HEK293 (cell line): ENCODE results near the gene PPARG.

ENCODE experiments used
- CTCF ChIA-PET: fragments of 350-600 bp; formaldehyde crosslinking; extraction: SDS; loops from one replicate; lab custom pipeline; 2021; ENCODE audit warnings: antibody characterized with exemption; lab: Yijun Ruan, JAX
- POLR2A ChIA-PET: fragments of 300-600 bp; formaldehyde crosslinking; extraction: SDS; loops from one replicate; lab custom pipeline; 2020; ENCODE audit warnings: antibody characterized with exemption, inconsistent platforms; lab: Yijun Ruan, JAX
- H3K27ac ChIP-seq: fragments of 200-500 bp; sonication (Bioruptor generic); 2 replicates; pipeline ENCODE4 v1.5.1; 2014; ENCODE audit warnings: low read depth, low read length, control low read depth, inconsistent platforms; ENCODE audit errors: extremely low read depth
- H3K36me3 ChIP-seq, 2 experiments: fragments of 200-500 bp in 1 of 2; sonication (Bioruptor generic) in 1 of 2; 1 replicate in 1 of 2; 2 replicates in 1 of 2; pipeline ENCODE4 v1.5.1; 2014 to 2017; ENCODE audit warnings: inconsistent platforms in 2 of 2, low read length in 2 of 2; ENCODE audit not compliant: control insufficient read depth in 2 of 2, insufficient read depth in 1 of 2
- H3K4me1 ChIP-seq: fragments of 200-500 bp; sonication (Bioruptor generic); 2 replicates; pipeline ENCODE4 v1.5.1; 2014; ENCODE audit warnings: mild to moderate bottlenecking, low read length, inconsistent platforms; ENCODE audit not compliant: control insufficient read depth, insufficient read depth
- H3K4me3 ChIP-seq: 2 replicates; pipeline ENCODE4 v1.5.1; 2011; ENCODE audit warnings: low read depth, mild to moderate bottlenecking, control low read depth, low read length, moderate library complexity
- H3K9me3 ChIP-seq: fragments of 200-500 bp; sonication (Bioruptor generic); 2 replicates; pipeline ENCODE4 v1.5.1; 2014; ENCODE audit warnings: low read depth, low read length, inconsistent platforms; ENCODE audit not compliant: control insufficient read depth, insufficient read depth
- GFI1B ChIP-seq: fragments of 450-650 bp; formaldehyde crosslinking; IDR thresholded peaks from 2 replicates; pipeline ENCODE4 v1.5.1; 2016; ENCODE audit warnings: missing biosample characterization, missing genetic modification characterization
- GLI2 ChIP-seq: fragments of 450-650 bp; formaldehyde crosslinking; IDR thresholded peaks from 2 replicates; pipeline ENCODE4; 2017; ENCODE audit warnings: missing biosample characterization, missing genetic modification characterization, low read depth, borderline replicate concordance
- HIC1 ChIP-seq: fragments of 450-650 bp; formaldehyde crosslinking; IDR thresholded peaks from 2 replicates; pipeline ENCODE4 v1.5.1; 2016; ENCODE audit warnings: missing biosample characterization, missing genetic modification characterization
- HOXA7 ChIP-seq: sonication (generic); formaldehyde crosslinking; IDR thresholded peaks from 2 replicates; pipeline ENCODE4 v1.8.1; 2022; ENCODE audit warnings: missing genetic modification reagents, borderline replicate concordance
- HOXC10 ChIP-seq: sonication (generic); formaldehyde crosslinking; IDR thresholded peaks from 2 replicates; pipeline ENCODE4 v1.8.1; 2023; ENCODE audit warnings: mild to moderate bottlenecking, missing genetic modification reagents
- KLF9 ChIP-seq: fragments of 450-650 bp; formaldehyde crosslinking; IDR thresholded peaks from 2 replicates; pipeline ENCODE4 v1.5.1; 2016; ENCODE audit warnings: missing biosample characterization, missing genetic modification characterization, low read depth
- OSR2 ChIP-seq: fragments of 450-650 bp; formaldehyde crosslinking; IDR thresholded peaks from 2 replicates; pipeline ENCODE4 v1.5.1; 2016; ENCODE audit warnings: missing biosample characterization, missing genetic modification characterization
- SP2 ChIP-seq: fragments of 450-650 bp; formaldehyde crosslinking; IDR thresholded peaks from 2 replicates; pipeline ENCODE4 v1.5.1; 2016; ENCODE audit warnings: missing biosample characterization, missing genetic modification characterization
- SP7 ChIP-seq: fragments of 450-650 bp; formaldehyde crosslinking; IDR thresholded peaks from 2 replicates; pipeline ENCODE4 v1.5.1; 2016; ENCODE audit warnings: missing biosample characterization, missing genetic modification characterization
- TCF7L2 ChIP-seq: IDR thresholded peaks from 2 replicates; pipeline ENCODE4 v1.6.1; 2011; ENCODE audit warnings: low read depth, mild to moderate bottlenecking, inconsistent platforms, low read length, moderate library complexity, borderline replicate concordance
- ZBTB10 ChIP-seq: fragments of 450-650 bp; formaldehyde crosslinking; IDR thresholded peaks from 2 replicates; pipeline ENCODE4 v1.5.1; 2016; ENCODE audit warnings: missing biosample characterization, missing genetic modification characterization
- ZBTB17 ChIP-seq: fragments of 450-650 bp; formaldehyde crosslinking; IDR thresholded peaks from 2 replicates; pipeline ENCODE4 v1.5.1; 2016; ENCODE audit warnings: missing biosample characterization, missing genetic modification characterization
- ZBTB48 ChIP-seq: fragments of 450-650 bp; formaldehyde crosslinking; IDR thresholded peaks from 2 replicates; pipeline ENCODE4 v1.5.1; 2016; ENCODE audit warnings: missing biosample characterization, missing genetic modification characterization
- ZFP3 ChIP-seq: fragments of 450-650 bp; formaldehyde crosslinking; IDR thresholded peaks from 2 replicates; pipeline ENCODE4 v1.5.1; 2016; ENCODE audit warnings: low read depth, missing biosample characterization, missing genetic modification characterization
- ZFP37 ChIP-seq: fragments of 450-650 bp; formaldehyde crosslinking; IDR thresholded peaks from 2 replicates; pipeline ENCODE4 v1.5.1; 2016; ENCODE audit warnings: missing biosample characterization, missing genetic modification characterization
- ZNF157 ChIP-seq: fragments of 450-650 bp; formaldehyde crosslinking; IDR thresholded peaks from 2 replicates; pipeline ENCODE4 v1.5.1; 2016; ENCODE audit warnings: missing biosample characterization, missing genetic modification characterization
- ZNF311 ChIP-seq: fragments of 450-650 bp; formaldehyde crosslinking; IDR thresholded peaks from 2 replicates; pipeline ENCODE4 v1.5.1; 2017; ENCODE audit warnings: missing biosample characterization, missing genetic modification characterization, borderline replicate concordance
- ZNF335 ChIP-seq: fragments of 450-650 bp; formaldehyde crosslinking; conservative IDR thresholded peaks from 2 replicates; pipeline ENCODE4 v1.5.1; 2016; ENCODE audit warnings: missing biosample characterization, missing genetic modification characterization
- ZNF366 ChIP-seq: fragments of 450-650 bp; formaldehyde crosslinking; conservative IDR thresholded peaks from 2 replicates; pipeline ENCODE4 v1.5.1; 2016; ENCODE audit warnings: missing biosample characterization, missing genetic modification characterization
- ZNF449 ChIP-seq: fragments of 450-650 bp; formaldehyde crosslinking; IDR thresholded peaks from 2 replicates; pipeline ENCODE4 v1.5.1; 2017; ENCODE audit warnings: missing biosample characterization, mild to moderate bottlenecking, missing genetic modification characterization, moderate library complexity
- ZNF596 ChIP-seq: fragments of 450-650 bp; IDR thresholded peaks from 2 replicates; pipeline ENCODE4 v1.5.0; 2018; ENCODE audit warnings: missing biosample characterization, mild to moderate bottlenecking, missing genetic modification characterization, moderate library complexity
- ZNF670 ChIP-seq: fragments of 450-650 bp; formaldehyde crosslinking; IDR thresholded peaks from 2 replicates; pipeline ENCODE4 v1.5.1; 2016; ENCODE audit warnings: missing biosample characterization, missing genetic modification characterization, low read depth
- ZNF768 ChIP-seq: fragments of 450-650 bp; formaldehyde crosslinking; IDR thresholded peaks from 2 replicates; pipeline ENCODE4 v1.5.1; 2018; ENCODE audit warnings: missing biosample characterization, mild to moderate bottlenecking, missing genetic modification characterization
- TF ChIP-seq, protein P1 (sequence below): fragments of 450-650 bp; formaldehyde crosslinking; IDR thresholded peaks from 2 replicates; pipeline ENCODE4 v1.5.1; 2016; ENCODE audit warnings: missing biosample characterization, missing genetic modification characterization

PPARG gene

DNA sequence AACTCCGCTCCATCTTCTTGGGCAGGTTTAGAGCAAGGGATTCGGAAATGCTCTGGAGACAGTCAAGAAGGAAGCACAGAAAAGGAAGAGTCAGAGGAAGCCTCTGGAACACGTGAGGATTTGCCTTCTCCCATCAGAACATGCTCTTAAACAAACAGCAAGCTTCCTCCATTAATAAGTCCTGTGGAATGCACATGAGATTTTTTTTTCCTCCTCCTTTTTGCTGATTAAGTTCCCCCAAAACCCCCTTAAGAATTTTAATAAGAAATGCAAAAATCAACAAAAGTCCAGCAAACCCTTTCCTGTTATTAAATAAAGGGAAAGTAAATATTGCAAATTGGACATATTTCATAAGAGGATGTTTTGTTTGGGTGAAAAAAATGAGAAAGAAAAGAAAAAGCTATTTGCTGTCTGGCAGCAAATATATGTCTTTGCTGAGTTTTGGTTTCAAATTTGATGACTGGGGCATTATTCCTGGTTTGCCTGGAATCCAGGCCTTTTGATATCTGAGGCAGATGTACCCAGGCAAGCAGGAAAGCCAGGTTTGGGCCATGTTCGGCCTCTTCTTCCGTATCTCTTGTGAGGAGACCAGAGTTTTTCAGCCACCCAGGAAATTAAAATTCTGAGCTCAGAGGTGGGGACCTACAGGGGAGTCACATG, 187.5 kb downstream of the PPARG start:
- ChIA-PET CTCF (interaction anchor here (2.5 kb wide), 1 partner anchor 341 kb away, joined by 10 read pairs; no protein-coding TSS in a partner anchor), POLR2A (no interaction called here)
- H3K4me1 ChIP-seq = no peaks in the 10 kb centered on the region
- H3K9me3 ChIP-seq = no peaks in the 10 kb centered on the region
- no peak overlapping the region for H3K27ac ChIP-seq
- TF ChIP-seq, protein P1, sequence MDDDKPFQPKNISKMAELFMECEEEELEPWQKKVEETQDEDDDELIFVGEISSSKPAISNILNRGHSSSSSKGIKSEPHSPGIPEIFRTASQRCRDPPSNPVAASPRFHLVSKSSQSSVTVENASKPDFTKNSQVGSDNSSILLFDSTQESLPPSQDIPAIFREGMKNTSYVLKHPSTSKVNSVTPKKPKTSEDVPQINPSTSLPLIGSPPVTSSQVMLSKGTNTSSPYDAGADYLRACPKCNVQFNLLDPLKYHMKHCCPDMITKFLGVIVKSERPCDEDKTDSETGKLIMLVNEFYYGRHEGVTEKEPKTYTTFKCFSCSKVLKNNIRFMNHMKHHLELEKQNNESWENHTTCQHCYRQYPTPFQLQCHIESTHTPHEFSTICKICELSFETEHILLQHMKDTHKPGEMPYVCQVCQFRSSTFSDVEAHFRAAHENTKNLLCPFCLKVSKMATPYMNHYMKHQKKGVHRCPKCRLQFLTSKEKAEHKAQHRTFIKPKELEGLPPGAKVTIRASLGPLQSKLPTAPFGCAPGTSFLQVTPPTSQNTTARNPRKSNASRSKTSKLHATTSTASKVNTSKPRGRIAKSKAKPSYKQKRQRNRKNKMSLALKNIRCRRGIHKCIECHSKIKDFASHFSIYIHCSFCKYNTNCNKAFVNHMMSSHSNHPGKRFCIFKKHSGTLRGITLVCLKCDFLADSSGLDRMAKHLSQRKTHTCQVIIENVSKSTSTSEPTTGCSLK (tag by site-specific recombination) = no peak
- no peak for TF ChIP-seq ZNF670 (tag by site-specific recombination)
- no peak for TF ChIP-seq OSR2 (tag by site-specific recombination)
- no peak for TF ChIP-seq ZBTB17
- no peak for TF ChIP-seq HOXA7 (CRISPR knock-in tag)
- TF ChIP-seq ZNF768 = no peak
- no peak for TF ChIP-seq ZNF449
- no peak for TF ChIP-seq ZNF366 (tag by site-specific recombination)
- TF ChIP-seq SP7 = no peak
- no peak for TF ChIP-seq HOXC10 (CRISPR knock-in tag)
- TF ChIP-seq ZNF596 (tag by site-specific recombination) = no peak
- TF ChIP-seq ZBTB10 (tag by site-specific recombination) = no peak
- no peak for TF ChIP-seq TCF7L2
- no peak for TF ChIP-seq ZNF311 (tag by site-specific recombination)
- no peak for TF ChIP-seq GFI1B (tag by site-specific recombination)
- no peak for TF ChIP-seq SP2
- no peak for TF ChIP-seq ZFP37 (tag by site-specific recombination)
- no peak for TF ChIP-seq GLI2 (tag by site-specific recombination)
- no peak for TF ChIP-seq ZNF335 (tag by site-specific recombination)
- no peak for TF ChIP-seq ZFP3 (tag by site-specific recombination)
- TF ChIP-seq, all 188 proteins: peak for 0
- Histone ChIP-seq H3K4me3 (no peak overlapping the region), H3K36me3 (no peaks in the 10 kb centered on the region)

DNA sequence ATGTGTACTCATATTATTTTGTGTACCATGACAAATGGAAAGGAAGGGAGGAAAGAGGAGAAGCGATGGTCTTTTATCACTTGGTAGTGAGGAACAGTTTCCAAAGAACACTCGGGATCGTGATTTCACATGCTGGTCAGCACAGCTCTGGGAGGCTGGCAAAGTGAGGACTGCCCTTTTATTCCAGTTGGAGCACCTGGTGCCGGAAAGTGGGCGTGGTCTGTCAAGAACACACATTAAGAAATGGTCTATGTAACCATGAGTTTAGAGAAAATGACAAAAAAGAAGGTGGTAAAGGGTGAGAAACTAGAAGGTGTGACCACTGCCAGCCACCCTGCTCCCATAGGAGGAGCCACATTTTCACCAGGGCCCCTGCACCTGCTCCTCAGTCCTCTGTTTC, 188.4 kb downstream of the PPARG start:
- H3K36me3 ChIP-seq = no peaks in the 10 kb centered on the region
- no peaks in the 10 kb centered on the region for H3K4me1 ChIP-seq
- no peak overlapping the region for H3K27ac ChIP-seq
- TF ChIP-seq HIC1 (no peak), ZNF157 (tag by site-specific recombination) (peak; percentile 44; the same call in 1 of the 2 replicates), ZBTB48 (tag by site-specific recombination) (no peak), KLF9 (tag by site-specific recombination) (0 out of 2 replicates have a peak, but pooled peaks have one; percentile 26)
- H3K4me3 ChIP-seq = no peak overlapping the region
- ChIA-PET CTCF (interaction anchor here (0.6 to 4.4 kb wide), 3 partner anchors 303 to 342 kb away, joined by 7 to 130 read pairs (median 10); no protein-coding TSS in a partner anchor), POLR2A (no interaction called here)
- no peaks in the 10 kb centered on the region for H3K9me3 ChIP-seq
